H1 (cell line): ENCODE results near the gene CELF2. TPM values are rescaled to one million over a fixed set of nuclear protein-coding genes. Genes with fewer than 3 reads are reported as not detected.

Experiments
- ASH2L ChIP-seq: fragments of 200-600, 300-600 bp; sonication (generic); IDR thresholded peaks from one replicate; pipeline ENCODE4 v1.7.1; 2017; ENCODE audit warnings: low read length
- CHD2 ChIP-seq: IDR thresholded peaks from 2 replicates; pipeline ENCODE4 v1.6.1; 2012; ENCODE audit warnings: low read length, improper control_type of control experiment
- EZH2 ChIP-seq: fragments of 200-600 bp; sonication (generic); IDR thresholded peaks from 2 replicates; pipeline ENCODE4 v1.7.1; 2012; ENCODE audit warnings: low read depth, mild to moderate bottlenecking, moderate library complexity, low read length, inconsistent platforms; ENCODE audit not compliant: severe bottlenecking
- GABPA ChIP-seq: IDR thresholded peaks from 2 replicates; pipeline ENCODE4 v1.6.1; 2011; ENCODE audit warnings: mild to moderate bottlenecking, low read length, moderate library complexity, borderline replicate concordance; ENCODE audit not compliant: insufficient read depth
- HDAC6 ChIP-seq: IDR thresholded peaks from one replicate; pipeline ENCODE4 v1.7.1; 2012; ENCODE audit warnings: low read depth, mild to moderate bottlenecking, inconsistent platforms, low read length, moderate library complexity
- KDM5A ChIP-seq: fragments of 200-600 bp; IDR thresholded peaks from 2 replicates; pipeline ENCODE4 v1.7.1; 2012; ENCODE audit warnings: mild to moderate bottlenecking, low read length, inconsistent platforms, mixed read lengths
- MAX ChIP-seq: IDR thresholded peaks from 2 replicates; pipeline ENCODE4 v1.6.1; 2012; ENCODE audit warnings: inconsistent platforms
- POU5F1 ChIP-seq: IDR thresholded peaks from 2 replicates; pipeline ENCODE4 v1.6.1; 2011; ENCODE audit warnings: low read depth, mild to moderate bottlenecking, low read length, moderate library complexity
- RXRA ChIP-seq: IDR thresholded peaks from 2 replicates; pipeline ENCODE4 v1.6.1; 2011; ENCODE audit warnings: low read depth, mild to moderate bottlenecking, low read length, moderate library complexity; ENCODE audit not compliant: insufficient read depth
- TBP ChIP-seq: IDR thresholded peaks from 2 replicates; pipeline ENCODE4 v1.6.1; 2011; ENCODE audit warnings: low read depth, low read length, improper control_type of control experiment
- polyA plus RNA-seq, 7 experiments: library from polyadenylated mRNA; depleted of rRNA in 3 of 7; stranded (reverse) in 5 of 7; unstranded in 2 of 7; fragments of >200 nt in 5 of 7; fragments of 200-250 nt in 2 of 7; gene quantifications; 1 replicate in 5 of 7; 2 replicates in 1 of 7; 4 replicates in 1 of 7; pipeline versions ENCODE4 v1.2.1 to v1.2.3, GENCODE V29; 2011 to 2013; ENCODE audit warnings: missing spikeins in 2 of 7, mixed read lengths in 2 of 7
- total RNA-seq: library from RNA; stranded (reverse); fragmentation: NEBNext Ultra II Directional; extraction: Animal tissue kit (Norgen Biotek cat#: 25700); gene quantifications from 2 replicates; pipeline ENCODE4 v1.2.1, GENCODE V29; 2021

CELF2 gene
- total and polyA plus RNA-seq, 2 of the 8 experiments (the other 6 are each of a cell fraction or from before 2014, with no cell fraction given), result 18.3 to 22.7 TPM

- no peak for TF ChIP-seq MAX
- TF ChIP-seq ASH2L, result no peak
- TF ChIP-seq KDM5A, result no peak
- no peak for TF ChIP-seq RXRA
- TF ChIP-seq EZH2, result no peak
- no peak for TF ChIP-seq POU5F1
- no peak for TF ChIP-seq TBP
- TF ChIP-seq CHD2, result no peak
- TF ChIP-seq GABPA, result no peak
- TF ChIP-seq HDAC6, result no peak
Observed at GRCh38 chr10:11331046-11331577, 313.4 kb downstream of the CELF2 start (continued).
